22Rv1 (cell line): Measurements from ENCODE around the gene XPO5.

Source experiments
- CTCF ChIP-seq: fragments of 450-650 bp; IDR thresholded peaks from 2 replicates; pipeline ENCODE4 v1.5.1; 2017; ENCODE audit warnings: mild to moderate bottlenecking
- ZFX ChIP-seq: fragments of 450-650 bp; IDR thresholded peaks from 2 replicates; pipeline ENCODE4 v1.6.1; 2017; ENCODE audit warnings: antibody characterized with exemption, borderline replicate concordance

DNA sequence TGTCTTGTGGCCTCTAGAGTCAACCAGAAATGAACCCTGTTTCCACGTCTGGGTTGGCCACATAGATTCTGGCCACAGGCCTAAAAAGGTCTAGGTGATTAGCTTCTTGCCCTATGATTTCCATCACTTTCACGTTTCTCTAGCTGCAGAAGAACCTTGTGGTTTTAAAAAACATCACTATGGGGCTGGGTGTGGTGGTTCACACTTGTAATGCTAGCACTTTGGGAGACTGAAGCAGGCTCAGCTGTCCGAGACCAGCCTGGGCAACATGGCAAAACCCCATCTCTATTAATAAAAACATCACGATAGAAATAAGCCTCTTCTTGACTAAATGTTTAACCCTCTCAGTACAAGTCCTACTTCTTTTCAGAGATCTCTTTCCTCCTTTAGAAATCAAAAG is 31.4 kb downstream of the XPO5 start:
- TF ChIP-seq CTCF: no peak
- TF ChIP-seq ZFX: no peak
